Measurements from ENCODE around the gene SLMAP.

Gene SLMAP

DNA sequence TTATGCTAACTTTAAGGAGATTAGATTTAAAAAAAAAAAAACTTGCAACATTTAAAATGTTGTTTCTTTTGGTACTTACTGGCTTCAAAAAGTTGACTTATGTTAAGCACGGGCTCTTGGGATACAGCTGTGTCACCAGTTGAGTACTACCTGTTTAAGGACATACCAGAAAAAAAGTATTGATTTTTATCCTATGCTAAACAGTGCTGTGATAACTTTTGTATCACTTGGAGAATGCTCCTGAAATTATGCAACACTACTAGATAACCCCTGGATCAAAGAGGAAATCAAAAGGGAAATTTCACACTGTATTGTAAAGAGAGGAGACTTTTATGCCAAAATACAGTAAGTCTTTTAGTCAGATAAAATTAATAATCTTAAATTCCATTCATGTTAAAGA is 77.7 kb downstream of the SLMAP start:
- TF ChIP-seq, protein P1, sequence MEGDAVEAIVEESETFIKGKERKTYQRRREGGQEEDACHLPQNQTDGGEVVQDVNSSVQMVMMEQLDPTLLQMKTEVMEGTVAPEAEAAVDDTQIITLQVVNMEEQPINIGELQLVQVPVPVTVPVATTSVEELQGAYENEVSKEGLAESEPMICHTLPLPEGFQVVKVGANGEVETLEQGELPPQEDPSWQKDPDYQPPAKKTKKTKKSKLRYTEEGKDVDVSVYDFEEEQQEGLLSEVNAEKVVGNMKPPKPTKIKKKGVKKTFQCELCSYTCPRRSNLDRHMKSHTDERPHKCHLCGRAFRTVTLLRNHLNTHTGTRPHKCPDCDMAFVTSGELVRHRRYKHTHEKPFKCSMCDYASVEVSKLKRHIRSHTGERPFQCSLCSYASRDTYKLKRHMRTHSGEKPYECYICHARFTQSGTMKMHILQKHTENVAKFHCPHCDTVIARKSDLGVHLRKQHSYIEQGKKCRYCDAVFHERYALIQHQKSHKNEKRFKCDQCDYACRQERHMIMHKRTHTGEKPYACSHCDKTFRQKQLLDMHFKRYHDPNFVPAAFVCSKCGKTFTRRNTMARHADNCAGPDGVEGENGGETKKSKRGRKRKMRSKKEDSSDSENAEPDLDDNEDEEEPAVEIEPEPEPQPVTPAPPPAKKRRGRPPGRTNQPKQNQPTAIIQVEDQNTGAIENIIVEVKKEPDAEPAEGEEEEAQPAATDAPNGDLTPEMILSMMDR (IDR thresholded peaks at IDR 0.05): no peak

DNA sequence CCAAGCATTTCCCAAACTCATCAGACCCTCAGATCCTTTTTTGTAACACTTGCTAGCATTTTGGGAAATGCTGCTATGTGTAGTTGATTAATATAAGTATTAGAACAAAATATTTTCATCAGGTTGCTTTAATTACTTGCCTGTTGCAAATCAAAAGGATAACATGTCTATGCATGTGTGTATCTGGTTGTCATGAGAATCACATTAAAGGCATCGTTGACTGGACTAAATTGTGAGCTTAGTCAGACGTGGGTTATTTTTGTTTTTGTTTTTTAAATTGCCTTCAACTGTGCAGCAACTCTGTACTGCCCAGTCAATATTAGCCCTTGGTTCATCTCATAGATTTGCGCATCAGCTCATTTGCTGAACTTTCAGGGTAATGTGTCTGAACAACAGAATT is 81.6 kb downstream of the SLMAP start:
- TF ChIP-seq, protein P1 (IDR thresholded peaks at IDR 0.05): no peak

DNA sequence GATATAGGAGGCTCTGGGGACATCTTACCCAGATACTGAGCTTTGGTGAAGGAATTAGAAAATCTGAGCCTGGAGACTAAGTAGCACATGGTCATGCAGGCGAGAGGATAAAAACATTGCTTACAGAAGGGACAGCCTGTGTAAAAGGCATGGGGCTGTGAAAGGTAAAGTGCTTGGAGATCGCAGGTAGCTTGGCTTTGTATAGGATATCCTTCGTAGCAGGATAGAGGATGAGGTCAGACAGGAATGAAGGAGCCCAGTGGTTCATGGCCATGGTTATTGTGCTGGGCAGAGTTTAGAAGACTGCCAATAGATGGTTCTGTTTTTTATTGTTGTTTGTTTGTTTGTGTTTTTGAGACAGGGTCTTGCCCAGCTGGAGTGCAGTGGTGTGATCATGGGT is 82.5 kb downstream of the SLMAP start:
- TF ChIP-seq, protein P1 (IDR thresholded peaks at IDR 0.05): no peak

DNA sequence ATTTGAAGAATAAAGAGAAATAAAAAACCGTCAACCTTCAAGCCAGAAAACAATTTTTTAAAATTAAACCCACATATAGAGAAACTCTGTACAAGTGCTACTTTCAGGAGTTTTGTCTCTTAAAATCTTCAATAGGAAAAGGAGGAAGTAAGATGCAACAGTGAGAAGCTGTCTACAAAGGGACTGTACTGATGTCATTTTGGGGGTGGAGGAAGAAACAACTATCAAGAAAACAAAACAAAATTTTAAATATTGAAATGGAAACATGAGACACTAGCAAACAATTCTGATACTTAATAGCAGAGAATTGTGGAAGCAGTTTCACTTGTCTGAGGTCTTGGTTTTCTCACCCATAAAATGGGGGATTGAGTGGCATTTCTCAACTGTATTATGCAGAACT is 84.4 kb downstream of the SLMAP start:
- TF ChIP-seq, protein P1 (IDR thresholded peaks at IDR 0.05): no peak

DNA sequence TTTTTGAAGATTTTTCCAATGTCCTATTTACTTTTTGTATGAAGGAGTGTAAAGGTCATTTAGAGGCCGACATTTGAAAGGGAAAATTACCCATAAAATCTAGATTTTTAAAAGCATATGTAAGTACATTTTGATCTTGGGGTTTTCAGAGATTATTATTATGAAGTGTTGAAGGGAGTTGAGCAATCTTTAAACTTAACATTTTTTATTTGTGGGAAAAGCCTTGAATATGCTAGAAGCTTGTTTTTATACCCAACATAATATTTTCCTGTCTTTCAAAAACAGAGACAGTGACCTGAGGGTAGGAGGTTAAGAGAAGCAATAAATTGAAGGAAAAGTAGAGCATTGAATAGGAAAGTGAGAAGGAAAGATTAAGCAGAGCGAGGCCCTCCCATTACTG is 85.7 kb downstream of the SLMAP start:
- TF ChIP-seq, protein P1 (IDR thresholded peaks at IDR 0.05): no peak

DNA sequence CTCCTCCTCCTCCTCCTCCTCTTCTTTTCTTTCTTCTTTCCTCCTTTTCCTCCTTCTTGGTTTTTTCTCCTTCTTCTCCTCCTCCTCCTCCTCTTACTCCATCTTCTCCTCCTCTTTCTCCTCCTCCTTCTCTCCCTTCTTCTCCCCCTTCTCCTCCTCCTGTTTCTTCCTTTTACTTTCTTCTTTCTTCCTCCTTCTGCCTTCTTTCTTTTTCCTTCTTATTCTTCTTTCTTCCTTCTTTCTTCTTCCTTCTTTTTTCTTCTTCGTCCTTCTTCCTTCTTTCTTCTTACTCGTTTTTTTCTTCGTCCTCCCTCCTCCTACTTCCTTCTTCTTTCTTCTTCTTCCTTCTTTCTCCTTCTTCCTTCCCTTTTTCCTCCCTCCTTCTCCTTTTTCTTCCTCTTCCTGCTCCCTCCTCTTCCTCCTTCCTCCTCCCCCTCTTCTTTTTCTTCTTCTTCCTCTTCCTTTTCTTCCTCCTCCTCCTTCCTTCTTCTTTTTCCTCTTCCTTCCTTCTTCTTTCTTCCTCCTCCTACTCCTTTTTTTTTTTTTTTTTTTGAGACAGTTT is 92.1 kb downstream of the SLMAP start:
- TF ChIP-seq, protein P1 (IDR thresholded peaks at IDR 0.05): no peak

DNA sequence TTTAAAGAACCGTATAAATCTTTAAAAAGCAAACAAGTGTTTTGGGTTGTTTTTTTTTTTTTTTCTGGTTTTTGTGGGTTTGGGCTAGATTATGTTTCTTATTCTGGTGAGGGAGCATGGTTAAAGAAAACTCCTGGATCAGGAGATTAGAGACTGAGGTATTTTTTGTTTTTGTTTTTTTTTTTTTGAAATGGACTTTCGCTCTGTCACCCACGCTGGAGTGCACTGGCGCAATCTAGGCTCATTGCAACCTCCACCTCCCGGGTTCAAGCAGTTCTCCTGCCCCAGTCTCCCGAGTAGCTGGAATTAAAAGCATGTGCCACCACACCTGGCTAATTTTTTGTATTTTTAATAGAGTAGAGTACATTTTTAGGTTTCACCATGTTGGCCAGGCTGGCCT is 95.2 kb downstream of the SLMAP start:
- TF ChIP-seq, protein P1 (IDR thresholded peaks at IDR 0.05): no peak

DNA sequence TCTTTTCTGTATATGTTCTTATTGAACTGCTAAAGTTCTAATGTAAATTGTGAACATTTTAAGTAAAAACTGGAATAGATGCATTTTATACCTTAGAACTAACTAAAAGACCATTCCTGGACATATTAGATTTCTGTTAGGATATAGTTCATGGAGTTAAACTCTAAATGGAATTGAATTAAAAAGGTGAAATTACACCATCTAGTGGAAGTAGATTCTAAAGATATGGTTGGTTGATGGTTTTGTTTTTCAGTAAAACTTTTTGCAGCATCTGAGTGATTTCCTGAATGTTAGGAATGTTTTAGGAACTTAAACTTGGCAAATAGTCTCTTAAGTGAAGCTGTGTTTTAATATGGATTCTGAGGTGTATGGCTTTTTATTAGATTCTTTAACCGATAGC is 96.8 kb downstream of the SLMAP start:
- TF ChIP-seq, protein P1 (IDR thresholded peaks at IDR 0.05): peak; percentile 48; the same call in 1 of the 2 replicates

Data from LNCAP (cell line).